NCI-H1092 treated with DMSO at 0.1 percent for 48 hours (cell line): ENCODE results near the gene BPIFB1.

Experiments
- DNase-seq: peaks from one replicate; lab custom pipeline; 2025; lab: John Stamatoyannopoulos, UW

BPIFB1 gene

DNA sequence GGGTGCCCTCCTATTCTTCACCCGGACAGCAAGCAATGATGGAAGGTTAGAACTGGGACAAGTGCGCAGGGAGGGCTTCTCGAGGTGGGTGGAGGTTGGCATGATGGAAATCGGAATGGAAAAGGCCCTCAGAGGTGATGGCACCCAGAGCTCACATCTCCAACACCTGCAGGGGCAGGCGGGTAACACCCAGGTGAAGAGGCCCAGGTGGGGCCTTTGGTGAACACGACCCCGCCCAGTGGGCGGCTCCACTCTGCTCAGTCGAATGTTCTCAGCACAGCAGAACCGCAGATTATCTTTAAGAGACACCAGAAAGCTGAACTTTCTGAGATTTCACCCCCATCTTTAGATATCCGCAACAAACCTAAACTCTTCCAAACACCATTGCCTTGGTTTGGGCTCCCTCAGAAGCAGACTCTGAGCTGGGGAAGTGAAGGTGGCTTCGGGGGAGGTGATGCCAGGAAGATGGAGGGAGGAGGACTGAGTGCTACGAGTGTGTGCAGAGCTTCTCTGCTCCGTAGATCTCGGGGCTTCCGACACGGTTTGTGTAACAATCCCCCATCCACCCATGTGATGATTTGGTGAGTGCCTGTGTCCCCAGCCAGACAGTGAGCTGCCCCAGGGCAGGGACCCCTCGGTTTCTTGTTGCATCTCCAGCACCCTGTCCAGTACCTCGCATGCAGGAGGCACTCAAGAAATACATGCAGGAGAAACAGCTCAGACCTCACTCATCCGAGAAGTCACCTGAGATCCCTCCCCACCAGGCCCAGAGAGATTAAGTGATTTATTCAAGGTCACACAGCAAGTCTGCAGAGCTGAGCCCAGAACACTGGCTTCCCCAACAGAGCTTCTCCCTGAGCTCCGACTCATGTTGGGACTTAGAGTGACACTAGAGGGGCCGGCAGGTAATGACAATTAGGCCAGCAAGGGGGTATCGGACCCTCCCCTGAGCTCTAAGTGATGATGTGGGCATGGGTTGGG is 45.4 kb downstream of the BPIFB1 start:
- no peak for DNase-seq

DNA sequence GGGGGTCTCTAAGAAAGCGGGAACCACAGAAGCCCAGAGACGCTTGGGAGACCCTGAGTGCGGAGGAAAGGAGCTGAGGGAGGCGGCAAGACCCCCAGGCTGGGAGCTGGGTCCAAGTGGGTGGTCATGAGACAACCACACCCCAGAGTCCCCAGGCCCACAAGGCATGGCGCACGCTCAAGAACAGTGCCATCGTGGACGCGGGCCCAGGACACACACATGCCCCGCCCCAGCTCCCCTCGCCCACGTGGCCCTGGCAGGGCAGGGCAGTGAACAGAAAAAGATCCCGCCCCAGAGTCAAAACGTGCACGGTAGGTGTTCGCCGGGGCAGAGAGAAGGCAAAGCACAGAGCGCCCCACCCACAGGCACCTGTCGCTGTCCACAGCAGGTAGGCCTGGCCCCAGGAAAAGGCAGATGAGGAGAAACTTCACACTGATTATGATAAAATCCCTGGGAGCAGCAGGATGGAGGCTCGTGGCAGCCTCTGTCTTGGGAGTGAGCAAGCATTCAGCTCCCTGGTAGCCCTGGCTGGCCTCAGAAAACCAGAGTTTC is 50.0 kb downstream of the BPIFB1 start:
- DNase-seq: no peak

DNA sequence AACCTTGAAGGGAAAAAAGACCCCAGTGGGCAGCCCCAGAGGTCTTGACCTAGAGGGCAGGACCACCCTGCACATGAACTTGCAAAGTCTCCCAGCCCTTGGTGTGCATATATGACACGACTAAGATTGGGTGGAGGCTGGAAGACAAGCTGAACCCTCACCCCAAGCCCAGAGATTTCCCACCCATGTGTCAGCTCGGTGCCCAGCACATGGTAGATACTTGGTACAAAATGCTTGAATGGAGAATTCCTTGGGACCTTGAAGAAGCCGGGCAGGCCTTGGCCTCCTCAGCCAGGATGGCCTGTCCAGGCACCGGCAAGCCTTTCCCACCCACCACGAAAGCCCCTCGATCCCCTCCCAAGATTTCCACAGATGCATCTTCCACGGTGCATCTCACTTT is 50.6 kb downstream of the BPIFB1 start:
- DNase-seq: no peak

DNA sequence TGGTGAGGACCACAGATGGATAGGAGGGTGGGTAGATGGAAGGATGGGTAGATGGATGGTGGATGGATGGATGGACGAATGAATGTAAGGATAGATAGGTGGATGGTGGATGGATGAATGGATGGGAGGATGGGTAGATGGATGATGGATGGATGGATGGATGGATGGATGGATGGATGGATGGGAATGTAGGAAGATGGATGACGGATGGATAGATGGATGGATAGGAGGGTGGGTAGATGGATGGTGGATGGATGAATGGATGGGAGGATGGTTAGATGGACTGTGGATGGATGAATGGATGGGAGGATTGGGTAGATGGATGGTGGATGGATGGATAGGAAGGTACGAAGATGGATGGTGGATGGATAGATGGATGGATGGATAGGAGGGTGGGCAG is 51.1 kb downstream of the BPIFB1 start:
- DNase-seq: no peak

DNA sequence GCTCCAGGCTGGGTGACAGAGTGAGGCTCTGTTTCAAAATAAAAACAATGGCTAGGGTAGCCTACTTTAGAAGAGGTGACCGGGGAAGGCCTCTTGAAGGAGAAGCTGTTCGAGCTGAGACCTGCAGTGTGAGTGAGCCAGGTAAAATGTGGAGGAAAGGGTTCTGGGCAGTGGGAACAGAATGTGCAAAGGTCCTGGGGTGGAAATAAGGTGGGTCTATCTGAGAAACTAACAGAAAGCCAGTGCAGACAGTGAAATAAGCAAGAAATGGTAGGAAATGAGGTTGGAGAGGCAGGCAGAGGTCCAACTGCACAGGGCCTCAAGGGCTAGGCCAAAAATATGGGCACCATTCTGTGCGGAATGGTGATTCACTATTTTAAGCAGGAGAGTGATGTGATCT is 53.4 kb downstream of the BPIFB1 start:
- DNase-seq: no peak

DNA sequence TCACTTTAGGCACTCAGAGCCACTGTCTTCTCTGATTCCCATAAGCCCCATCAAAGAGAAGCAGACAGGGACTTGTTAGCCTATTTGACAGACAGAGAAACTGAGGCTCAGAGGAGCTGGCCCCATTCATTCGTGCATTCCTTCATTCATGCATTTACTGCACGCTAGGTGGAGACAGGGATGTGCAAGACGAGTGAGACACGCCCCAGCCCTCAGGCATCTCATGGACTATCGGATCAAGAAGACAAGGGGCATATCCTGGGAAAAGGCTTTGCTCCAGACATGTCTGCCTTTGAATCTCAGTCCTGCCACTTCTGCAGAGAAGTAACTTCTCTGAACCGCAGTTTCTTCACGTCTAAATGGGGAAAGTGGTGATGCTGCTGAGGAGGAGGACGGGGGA is 54.1 kb downstream of the BPIFB1 start:
- no peak for DNase-seq

DNA sequence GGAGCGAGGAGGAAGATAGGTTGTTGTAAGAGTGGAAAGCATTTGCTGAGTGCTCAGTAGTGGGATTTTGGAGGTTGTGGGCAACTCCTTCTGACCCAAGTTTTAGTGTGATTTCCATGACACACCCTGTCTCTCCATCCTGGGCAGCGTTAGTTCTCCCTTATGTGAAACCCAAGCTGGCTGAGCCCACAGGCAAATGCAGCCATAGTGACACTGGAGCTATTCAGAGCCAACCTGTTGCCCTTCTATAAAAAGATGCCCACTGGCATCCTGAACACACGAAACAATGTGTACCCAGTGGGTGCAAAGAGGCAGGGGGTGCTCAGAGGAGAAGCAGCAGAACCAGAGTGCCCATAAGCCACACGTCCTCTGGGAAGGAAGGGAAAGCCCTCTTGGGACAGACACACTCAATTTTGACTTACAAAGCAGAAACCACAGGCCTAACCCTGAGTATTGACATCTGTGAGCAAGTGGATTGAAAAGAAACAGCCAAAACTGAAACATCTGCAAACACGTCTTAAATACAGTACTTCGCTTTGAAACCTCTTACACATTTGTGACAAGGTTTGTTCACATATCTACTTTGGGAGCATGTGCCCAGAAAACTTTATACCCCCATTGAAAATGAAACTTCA is 54.6 kb downstream of the BPIFB1 start:
- DNase-seq: no peak

DNA sequence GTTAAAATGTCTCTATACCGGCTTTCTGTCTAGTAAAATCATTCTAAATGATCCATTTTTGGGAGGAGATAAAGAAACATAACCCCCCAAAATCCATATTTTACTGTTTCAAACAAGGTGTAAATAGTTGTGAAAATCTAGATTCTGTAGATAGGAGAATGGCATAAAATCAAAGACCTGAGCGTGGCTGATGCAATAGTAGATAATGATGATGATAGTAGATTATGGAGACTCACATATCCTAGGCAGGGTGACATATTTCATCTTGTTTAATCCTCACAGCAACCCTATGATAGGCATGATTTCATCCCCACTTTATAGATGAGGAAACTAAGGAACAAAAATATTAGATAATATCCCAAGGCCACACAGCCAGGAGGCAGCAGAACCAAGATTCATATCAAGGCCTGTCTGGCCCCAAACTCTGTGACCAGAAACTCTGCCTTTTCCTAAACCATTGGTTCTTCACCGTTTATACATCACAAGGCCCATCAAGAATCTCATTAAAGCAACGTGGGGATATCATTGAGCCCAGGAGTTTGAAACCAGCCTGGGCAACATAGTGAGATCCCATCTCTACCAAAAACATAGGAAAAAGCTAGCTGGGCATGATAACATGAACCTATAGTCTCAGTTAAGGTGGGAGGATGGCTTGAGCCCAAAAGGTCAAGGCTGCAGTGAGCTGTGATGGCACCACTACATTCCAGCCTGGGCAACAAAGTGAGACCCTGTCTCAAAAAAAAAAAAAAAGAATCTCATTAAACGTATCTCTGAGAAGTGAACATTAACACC is 55.6 kb downstream of the BPIFB1 start:
- DNase-seq: no peak

DNA sequence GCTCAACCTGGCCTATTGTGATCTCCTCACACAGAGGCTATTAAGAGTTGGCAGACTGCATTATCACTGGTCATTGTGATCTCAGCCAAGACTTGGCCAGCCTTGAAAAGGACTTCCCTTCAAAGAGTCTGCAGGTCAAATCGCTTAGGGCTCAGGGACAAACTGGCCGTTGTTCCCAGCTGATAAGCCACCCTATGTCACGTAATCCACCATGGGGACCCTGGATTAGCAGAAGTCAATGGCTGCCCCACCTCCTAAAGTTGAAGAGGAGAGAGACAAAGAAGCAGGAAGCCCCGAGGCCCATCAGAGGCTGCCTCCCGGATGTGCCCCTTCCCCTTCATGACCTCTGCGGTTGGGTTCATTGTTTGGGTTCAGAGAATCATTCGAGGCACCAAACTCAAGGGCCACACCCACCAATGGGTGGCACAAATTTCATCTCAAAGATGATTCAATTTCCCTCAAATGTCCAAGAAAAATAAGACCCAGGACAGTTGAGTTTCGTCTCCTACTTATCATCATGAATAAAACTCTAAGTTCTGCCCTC is 56.6 kb downstream of the BPIFB1 start:
- DNase-seq: no peak

DNA sequence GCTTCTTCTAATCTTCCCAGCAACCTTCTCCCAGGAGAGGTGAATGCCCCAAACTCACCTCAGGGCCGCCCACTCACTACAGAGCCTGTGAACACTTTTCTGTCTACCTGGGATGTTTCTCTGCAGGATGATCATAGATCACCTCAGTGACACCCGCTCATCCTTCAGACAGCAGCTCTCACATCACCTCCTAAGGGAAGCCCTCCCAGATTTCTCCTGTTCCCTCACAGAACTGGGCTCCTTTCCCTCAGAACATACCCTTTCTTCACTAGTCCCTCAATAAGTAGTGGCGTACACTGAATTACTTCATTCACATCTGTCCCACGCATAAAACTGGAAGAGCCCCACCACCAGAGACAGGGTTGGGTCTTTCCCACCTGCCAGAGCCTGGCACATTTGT is 60.5 kb downstream of the BPIFB1 start:
- DNase-seq: no peak

DNA sequence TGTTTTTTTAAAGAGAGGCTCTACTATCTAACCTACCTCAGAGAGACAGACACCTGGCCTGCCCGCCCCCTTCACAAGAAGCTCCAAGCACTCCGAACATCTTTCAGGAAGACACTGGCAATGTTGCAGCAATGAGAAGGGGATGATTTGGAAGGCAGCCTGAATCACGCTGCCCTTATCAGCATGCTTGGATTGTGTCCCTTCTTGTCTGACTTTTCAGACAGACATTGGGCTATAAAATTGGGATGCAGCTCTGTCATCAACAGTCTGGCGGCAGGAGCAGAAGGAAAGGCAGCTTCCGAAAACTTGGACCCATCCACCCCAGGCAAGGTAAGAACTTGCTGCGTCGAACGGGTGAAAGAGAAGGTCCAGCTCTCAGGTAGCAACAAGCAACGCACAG is 62.3 kb downstream of the BPIFB1 start:
- DNase-seq: no peak

DNA sequence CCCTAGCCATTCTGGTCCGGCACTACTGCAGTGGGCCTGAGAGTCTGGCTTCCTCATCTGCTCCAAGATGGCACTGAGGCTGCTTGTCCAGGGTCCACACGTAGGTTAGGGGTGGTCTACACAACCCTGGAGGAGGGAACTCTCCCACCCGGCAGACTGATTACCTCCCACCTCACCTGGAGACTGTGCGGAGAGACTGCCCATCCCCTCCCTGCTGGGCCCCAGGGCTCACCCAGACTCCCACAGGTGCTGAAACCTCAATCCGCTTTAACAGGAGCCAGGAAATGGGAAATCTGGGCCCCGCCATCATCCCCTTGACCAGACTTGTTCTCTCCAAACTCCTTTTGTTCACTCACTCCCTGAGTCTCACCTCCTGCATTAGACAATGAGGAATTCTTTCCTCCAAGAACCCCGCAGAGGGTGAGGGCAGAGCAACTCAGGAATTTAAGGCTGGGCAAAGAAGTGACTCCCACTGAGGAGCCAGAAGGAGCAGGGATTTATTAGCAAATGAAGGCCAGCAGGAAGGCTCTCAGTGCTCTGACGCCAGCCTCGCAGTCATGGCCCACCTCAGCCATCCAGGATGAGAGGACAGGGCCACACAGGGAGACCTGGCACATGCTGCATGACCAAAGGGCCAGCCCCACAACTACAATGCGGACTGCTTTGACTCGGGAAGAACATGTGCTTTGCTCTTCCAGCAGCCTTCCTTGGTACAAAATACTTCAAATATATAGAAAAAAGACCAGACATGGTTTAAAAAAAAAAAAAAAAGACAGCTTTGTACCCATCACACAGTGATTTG is 65.3 kb downstream of the BPIFB1 start:
- no peak for DNase-seq

DNA sequence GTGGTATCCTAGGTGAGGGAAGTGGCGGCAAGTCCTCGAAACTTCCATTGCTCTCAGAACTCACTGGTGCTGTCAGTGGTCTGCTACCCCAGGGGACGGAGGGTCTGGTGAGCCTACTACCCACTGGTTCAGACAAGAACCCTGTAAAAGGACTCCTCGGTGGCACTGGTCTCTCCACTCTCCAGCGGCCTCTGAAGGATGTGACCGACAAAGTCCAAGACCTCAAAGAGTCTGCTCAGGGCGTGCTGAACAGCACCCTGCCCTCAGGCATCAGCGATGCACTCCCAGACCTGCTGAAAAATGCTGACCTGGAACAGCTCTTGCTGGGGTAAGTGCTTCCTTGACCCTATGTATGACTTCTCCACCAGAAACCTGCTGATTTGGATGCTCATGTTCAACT is 66.5 kb downstream of the BPIFB1 start:
- no peak for DNase-seq

DNA sequence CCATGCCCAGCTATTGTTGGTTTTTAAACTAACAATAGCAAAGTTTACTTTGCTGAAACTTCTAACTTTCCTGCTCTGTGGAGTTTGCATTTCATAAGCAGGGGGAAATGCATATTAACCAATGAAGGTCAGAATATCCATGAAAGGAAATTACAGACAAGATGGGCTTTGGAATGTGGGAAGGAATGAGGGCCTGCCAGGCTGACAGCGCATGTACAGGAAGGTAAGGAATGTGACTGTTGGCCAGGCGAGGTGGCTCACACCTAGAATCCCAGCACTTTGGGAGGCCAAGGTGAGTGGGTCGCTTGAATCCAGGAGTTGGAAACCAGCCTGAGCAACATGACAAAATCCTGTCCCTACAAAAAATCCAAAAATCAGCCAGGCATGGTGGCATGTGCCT is 68.7 kb downstream of the BPIFB1 start:
- no peak for DNase-seq

DNA sequence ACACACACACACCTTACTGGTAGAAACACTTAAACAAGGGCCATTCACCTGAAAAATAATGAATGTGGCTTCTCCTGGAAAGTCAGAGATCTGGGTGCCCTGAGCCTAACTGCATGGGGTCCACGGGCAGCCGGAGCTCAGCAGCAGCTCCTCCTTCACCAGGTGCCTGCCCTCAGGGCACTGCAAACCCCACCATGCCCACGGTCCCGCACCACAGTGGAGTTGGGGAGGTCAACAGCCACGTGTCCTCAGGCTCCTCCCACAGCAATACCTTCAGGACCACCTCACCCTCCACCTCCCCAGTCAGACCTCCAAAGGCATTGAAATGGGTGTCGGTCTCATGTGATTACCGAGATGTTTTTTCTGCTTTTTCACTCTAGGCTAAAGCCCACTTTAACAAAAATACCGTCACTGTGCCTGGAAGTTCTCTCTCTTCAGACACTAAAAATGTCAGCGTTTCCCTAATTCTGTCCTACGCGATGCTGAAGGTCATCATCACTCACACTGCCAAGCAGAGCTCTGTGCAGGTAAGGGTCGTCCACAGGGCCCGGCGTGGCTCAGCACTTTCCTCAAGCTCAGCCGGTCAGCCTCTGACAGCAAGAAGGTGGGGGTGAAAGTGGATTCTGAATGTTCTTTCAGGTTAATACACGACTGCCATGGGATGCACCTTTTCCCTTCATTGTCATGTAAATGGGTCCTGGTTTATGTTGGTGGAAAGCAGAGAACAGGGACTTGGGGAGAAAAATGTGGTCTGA is 69.4 kb downstream of the BPIFB1 start:
- no peak for DNase-seq

DNA sequence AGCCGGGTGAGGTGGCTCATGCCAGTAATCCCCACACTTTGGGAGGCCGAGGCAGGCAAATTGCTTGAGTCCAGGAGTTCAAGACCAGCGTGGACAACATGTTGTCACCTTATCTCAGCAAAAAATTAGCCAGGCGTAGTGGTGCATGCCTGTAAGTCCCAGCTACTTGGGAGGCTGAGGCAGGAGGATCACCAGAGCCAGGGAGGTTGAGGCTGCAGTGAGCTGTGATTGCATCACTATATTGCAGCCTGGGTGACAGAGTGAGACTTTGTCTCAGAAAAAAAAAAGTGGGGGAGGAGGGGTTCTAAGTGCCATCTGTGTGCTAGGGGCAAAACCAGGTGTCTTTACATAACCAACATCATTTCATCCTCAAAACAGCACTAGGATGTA is 70.0 kb downstream of the BPIFB1 start:
- DNase-seq: no peak
